Measurements from ENCODE around the gene TMEM132D.

Gene TMEM132D

GRCh38 chr12:129607301-129607700 is 296.5 kb downstream of the TMEM132D start:
- Histone ChIP-seq H3K36me3 (ENCODE audit: control insufficient read depth, insufficient read depth, low read length) (no peaks in the 10 kb centered on the region), H3K4me3 (replicated peaks; ENCODE audit: low read depth, low read length) (no peak overlapping the region), H3K27me3 (replicated peaks; ENCODE audit: control insufficient read depth, insufficient read depth, low read length) (no peaks in the 10 kb centered on the region)
- DNase-seq (ENCODE audit: extremely low read depth, insufficient read length): no peak
- no peak for TF ChIP-seq CTCF (IDR thresholded peaks at IDR 0.05; ENCODE audit: insufficient read depth, low read length, poor library complexity, severe bottlenecking)

- DNase-seq (ENCODE audit: extremely low read depth, insufficient read length): no peak
- Histone ChIP-seq H3K36me3 (ENCODE audit: control insufficient read depth, insufficient read depth, low read length) (no peaks in the 10 kb centered on the region), H3K4me3 (replicated peaks; ENCODE audit: low read depth, low read length) (no peak overlapping the region), H3K27me3 (replicated peaks; ENCODE audit: control insufficient read depth, insufficient read depth, low read length) (no peaks in the 10 kb centered on the region)
- no peak for TF ChIP-seq CTCF (IDR thresholded peaks at IDR 0.05; ENCODE audit: insufficient read depth, low read length, poor library complexity, severe bottlenecking)
Observed at GRCh38 chr12:129606239-129606638, 297.6 kb downstream of the TMEM132D start.

GRCh38 chr12:129605666-129606065 is 298.2 kb downstream of the TMEM132D start:
- Histone ChIP-seq H3K27me3 (replicated peaks; ENCODE audit: control insufficient read depth, insufficient read depth, low read length) (no peaks in the 10 kb centered on the region), H3K4me3 (replicated peaks; ENCODE audit: low read depth, low read length) (no peak overlapping the region), H3K36me3 (ENCODE audit: control insufficient read depth, insufficient read depth, low read length) (no peaks in the 10 kb centered on the region)
- no peak for DNase-seq (ENCODE audit: extremely low read depth, insufficient read length)
- no peak for TF ChIP-seq CTCF (IDR thresholded peaks at IDR 0.05; ENCODE audit: insufficient read depth, low read length, poor library complexity, severe bottlenecking)

GRCh38 chr12:129604506-129604905 is 299.3 kb downstream of the TMEM132D start:
- no peak overlapping the region for H3K4me3 ChIP-seq (replicated peaks; ENCODE audit: low read depth, low read length)
- no peaks in the 10 kb centered on the region for H3K36me3 ChIP-seq (ENCODE audit: control insufficient read depth, insufficient read depth, low read length)
- no peak for TF ChIP-seq CTCF (IDR thresholded peaks at IDR 0.05; ENCODE audit: insufficient read depth, low read length, poor library complexity, severe bottlenecking)
- no peak for DNase-seq (ENCODE audit: extremely low read depth, insufficient read length)
- H3K27me3 ChIP-seq (replicated peaks; ENCODE audit: control insufficient read depth, insufficient read depth, low read length): no peaks in the 10 kb centered on the region

- DNase-seq (ENCODE audit: extremely low read depth, insufficient read length): no peak
- no peaks in the 10 kb centered on the region for H3K27me3 ChIP-seq (replicated peaks; ENCODE audit: control insufficient read depth, insufficient read depth, low read length)
- TF ChIP-seq CTCF (IDR thresholded peaks at IDR 0.05; ENCODE audit: insufficient read depth, low read length, poor library complexity, severe bottlenecking): no peak
- no peaks in the 10 kb centered on the region for H3K36me3 ChIP-seq (ENCODE audit: control insufficient read depth, insufficient read depth, low read length)
- no peak overlapping the region for H3K4me3 ChIP-seq (replicated peaks; ENCODE audit: low read depth, low read length)
Observed at GRCh38 chr12:129599406-129599805, 304.4 kb downstream of the TMEM132D start.

- Histone ChIP-seq H3K4me3 (replicated peaks; ENCODE audit: low read depth, low read length) (no peak overlapping the region), H3K27me3 (replicated peaks; ENCODE audit: control insufficient read depth, insufficient read depth, low read length) (no peaks in the 10 kb centered on the region), H3K36me3 (ENCODE audit: control insufficient read depth, insufficient read depth, low read length) (no peaks in the 10 kb centered on the region)
- DNase-seq (ENCODE audit: extremely low read depth, insufficient read length): no peak
- TF ChIP-seq CTCF (IDR thresholded peaks at IDR 0.05; ENCODE audit: insufficient read depth, low read length, poor library complexity, severe bottlenecking): no peak
Observed at GRCh38 chr12:129594098-129594497, 309.7 kb downstream of the TMEM132D start.

Measured in GM06990 (cell line).